Tibial artery (tissue), 4 donors: ENCODE measurements around the gene NAA40.
"Not testable (repeated sequence)": the region's sequence is repeated elsewhere in the genome, so short reads cannot be mapped to it uniquely, and the experiment has no call there.

Source experiments
- DNase-seq, 2 donors: peaks; one replicate each; pipeline ENCODE4 v3.0.0-alpha.2; 2019
- H3K27ac ChIP-seq, 2 donors: fragments of 200-600 bp; sonication (generic) in 1 of 2; 1 replicate in 1 of 2; 2 replicates in 1 of 2; pipeline ENCODE4 v1.5.1; 2018 to 2019; ENCODE audit warnings: mild to moderate bottlenecking in 1 of 2
- H3K27me3 ChIP-seq, 2 donors: fragments of 200-600 bp; sonication (generic) in 1 of 2; one replicate each; pipeline versions ENCODE4 v1.5.1 to v1.6.0; 2016 to 2019
- H3K36me3 ChIP-seq, 3 donors: fragments of 200-600 bp; sonication (generic) in 2 of 3; one replicate each; pipeline ENCODE4 v1.5.1; 2016 to 2019; ENCODE audit warnings: mild to moderate bottlenecking in 2 of 3
- H3K4me1 ChIP-seq, 4 donors: fragments of 200-600 bp; sonication (generic) in 2 of 4; 1 replicate in 3 of 4; 2 replicates in 1 of 4; pipeline ENCODE4 v1.5.1; 2016 to 2019
- H3K4me3 ChIP-seq, 2 donors: fragments of 200-600 bp; sonication (generic) in 1 of 2; 1 replicate in 1 of 2; 2 replicates in 1 of 2; pipeline ENCODE4 v1.5.1; 2018 to 2019; ENCODE audit warnings: mild to moderate bottlenecking in 2 of 2
- H3K9me3 ChIP-seq, 3 donors: fragments of 200-600 bp; sonication (generic) in 1 of 3; one replicate each; pipeline ENCODE4 v1.5.1; 2016 to 2019
- CTCF ChIP-seq, 2 experiments: fragments of 200-600 bp in 1 of 2; fragments of 450-650 bp in 1 of 2; IDR thresholded peaks; one replicate each; pipeline ENCODE4 v1.5.1; 2017 to 2019; ENCODE audit warnings: antibody characterized with exemption in 2 of 2, mild to moderate bottlenecking in 1 of 2, moderate library complexity in 1 of 2
- intact Hi-C: fragments of 100-400 bp; cut with DNase I; formaldehyde crosslinking; loops from one replicate; pipeline ENCODE4 v1.15.0; 2023; ENCODE audit warnings: low total_unique reads

The NAA40 gene

GRCh38 chr11:63969461-63969860 lies 30.7 kb downstream of the NAA40 start:
- Histone ChIP-seq H3K36me3 (no peaks in the 10 kb centered on the region), H3K27me3 (peaks cover 0 to 19% of the 10 kb centered on the region in 2 donors), H3K4me3 (no peak overlapping the region), H3K27ac (no peak overlapping the region), H3K9me3 (no peaks in the 10 kb centered on the region), H3K4me1 (peaks cover 0 to 6% (median 1%) of the 10 kb centered on the region in 4 donors)
- no peak for TF ChIP-seq CTCF (IDR thresholded peaks at IDR 0.05)
- intact Hi-C loops: no loop called here
- no peak for DNase-seq

- H3K27ac ChIP-seq: no peak overlapping the region
- intact Hi-C loops: no loop called here
- H3K36me3 ChIP-seq: peaks cover 0 to 3% (median 0%) of the 10 kb centered on the region in 3 donors
- H3K4me3 ChIP-seq: no peak overlapping the region
- H3K4me1 ChIP-seq: peaks cover 0 to 15% (median 11%) of the 10 kb centered on the region in 4 donors
- no peak for DNase-seq
- H3K27me3 ChIP-seq: peaks cover 0 to 19% of the 10 kb centered on the region in 2 donors
- H3K9me3 ChIP-seq: no peaks in the 10 kb centered on the region
- TF ChIP-seq CTCF (IDR thresholded peaks at IDR 0.05): no peak
Observed at GRCh38 chr11:63970902-63971301, 32.1 kb downstream of the NAA40 start.

- Histone ChIP-seq H3K36me3 (peaks cover 0 to 10% (median 3%) of the 10 kb centered on the region in 3 donors), H3K4me1 (peaks cover 0 to 29% (median 26%) of the 10 kb centered on the region in 4 donors), H3K27me3 (peaks cover 0 to 19% of the 10 kb centered on the region in 2 donors), H3K4me3 (peak overlapping the region in 1 of 2 donors; percentile 70)
- H3K27ac ChIP-seq, intact Hi-C loops, DNase-seq, H3K9me3 ChIP-seq: not testable (repeated sequence)
Observed at GRCh38 chr11:63973912-63974258, 35.1 kb downstream of the NAA40 start.

GRCh38 chr11:63974259-63975143 lies 35.7 kb downstream of the NAA40 start, which contains the start of gene COX8A:
Gene COX8A (plus strand): TSS chr11:63974620. CDS start chr11:63974681, 61 bp downstream.
- Histone ChIP-seq H3K27ac (peak within 1 kb of the TSS; percentile 89 to 98), H3K36me3 (peaks cover 0 to 10% (median 6%) of the 10 kb centered on the region in 3 donors), H3K27me3 (peaks cover 0 to 13% of the 10 kb centered on the region in 2 donors), H3K9me3 (no peaks in the 10 kb centered on the region), H3K4me1 (peaks cover 0 to 29% (median 26%) of the 10 kb centered on the region in 4 donors), H3K4me3 (peak within 1 kb of the TSS; percentile 70 to 97)
- intact Hi-C loops: no loop called here
- peak in 1 of 2 experiments; percentile 14 for TF ChIP-seq CTCF (IDR thresholded peaks at IDR 0.05)
- DNase-seq: peak; percentile 99

- H3K27me3 ChIP-seq: no peaks in the 10 kb centered on the region
- H3K9me3 ChIP-seq: no peaks in the 10 kb centered on the region
- H3K4me3 ChIP-seq: no peak overlapping the region
- no peak for TF ChIP-seq CTCF (IDR thresholded peaks at IDR 0.05)
- intact Hi-C loops: no loop called here
- H3K4me1 ChIP-seq: peaks cover 0 to 29% (median 25%) of the 10 kb centered on the region in 4 donors
- peaks cover 0 to 10% (median 6%) of the 10 kb centered on the region in 3 donors for H3K36me3 ChIP-seq
- no peak overlapping the region for H3K27ac ChIP-seq
- DNase-seq: no peak
Observed at GRCh38 chr11:63978551-63979239, 39.9 kb downstream of the NAA40 start.

GRCh38 chr11:63979426-63979825 lies 40.6 kb downstream of the NAA40 start:
- no peak for DNase-seq
- no peak overlapping the region for H3K27ac ChIP-seq
- H3K4me3 ChIP-seq: no peak overlapping the region
- H3K9me3 ChIP-seq: no peaks in the 10 kb centered on the region
- peaks cover 0 to 10% (median 6%) of the 10 kb centered on the region in 3 donors for H3K36me3 ChIP-seq
- TF ChIP-seq CTCF (IDR thresholded peaks at IDR 0.05): no peak
- peaks cover 0 to 29% (median 21%) of the 10 kb centered on the region in 4 donors for H3K4me1 ChIP-seq
- no peaks in the 10 kb centered on the region for H3K27me3 ChIP-seq
- intact Hi-C loops: no loop called here
